ENCODE results near the gene ECPAS.

Gene ECPAS

GRCh38 chr9:111320631-111321030 lies 163.6 kb downstream of the ECPAS start:
- DNase-seq, result no peak

DNA sequence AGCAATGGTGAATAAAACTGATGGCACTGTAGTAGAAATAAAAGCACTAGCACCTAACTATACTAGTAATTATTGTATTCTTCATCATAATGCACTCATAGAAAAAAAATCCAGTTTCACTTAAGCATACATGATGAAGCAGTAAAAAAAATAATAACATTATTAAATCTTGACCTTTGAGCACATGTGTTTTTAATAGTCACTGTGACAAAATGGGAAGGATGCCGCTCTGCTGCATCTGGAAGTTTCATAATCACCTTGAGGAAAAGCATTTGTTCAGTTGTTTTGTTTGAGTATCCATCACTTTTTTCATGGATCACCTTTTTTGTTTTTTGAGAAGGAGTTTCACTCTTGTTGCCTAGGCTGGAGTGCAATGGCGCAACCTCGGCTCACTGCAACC lies 167.4 kb downstream of the ECPAS start:
- DNase-seq, result no peak
